Measurements from ENCODE around the gene TACSTD2. TPM values are rescaled to one million over a fixed set of nuclear protein-coding genes. Genes with fewer than 3 reads are reported as not detected.

The TACSTD2 gene
- total and polyA plus RNA-seq, 12 donors = 0.22 to 2.5 (median 0.92) TPM; not detected in 1

DNA sequence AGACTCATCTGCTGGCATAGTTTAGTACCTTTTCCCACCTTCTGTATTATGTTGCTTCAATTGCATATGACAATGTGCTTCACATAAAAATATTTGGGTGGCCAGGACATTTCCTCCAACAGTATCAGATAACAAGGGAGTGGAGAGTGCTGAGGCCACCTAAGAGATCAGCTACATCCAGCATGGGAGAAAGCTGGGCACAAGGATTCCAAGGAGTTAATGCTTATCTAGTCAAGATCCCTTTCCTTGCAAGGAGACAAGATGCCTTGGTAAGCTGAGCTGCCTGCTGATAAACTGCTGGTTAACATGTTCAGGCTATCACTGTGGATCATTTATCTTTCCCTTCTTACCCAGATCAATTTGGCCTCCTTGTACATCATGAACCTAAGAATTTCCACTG lies 5.4 kb downstream of the TACSTD2 start:
- H3K4me3 ChIP-seq = no peak overlapping the region
- no peaks in the 10 kb centered on the region for H3K36me3 ChIP-seq (replicated peaks in 1 of 2)
- H3K27ac ChIP-seq = no peak overlapping the region
- peaks cover 3 to 6% of the 10 kb centered on the region in 2 donors for H3K4me1 ChIP-seq (replicated peaks in 1 of 2)
- intact Hi-C loops (cut with DNase I) = no loop called here
- H3K27me3 ChIP-seq = peaks cover 24% of the 10 kb centered on the region
- TF ChIP-seq, protein P1, sequence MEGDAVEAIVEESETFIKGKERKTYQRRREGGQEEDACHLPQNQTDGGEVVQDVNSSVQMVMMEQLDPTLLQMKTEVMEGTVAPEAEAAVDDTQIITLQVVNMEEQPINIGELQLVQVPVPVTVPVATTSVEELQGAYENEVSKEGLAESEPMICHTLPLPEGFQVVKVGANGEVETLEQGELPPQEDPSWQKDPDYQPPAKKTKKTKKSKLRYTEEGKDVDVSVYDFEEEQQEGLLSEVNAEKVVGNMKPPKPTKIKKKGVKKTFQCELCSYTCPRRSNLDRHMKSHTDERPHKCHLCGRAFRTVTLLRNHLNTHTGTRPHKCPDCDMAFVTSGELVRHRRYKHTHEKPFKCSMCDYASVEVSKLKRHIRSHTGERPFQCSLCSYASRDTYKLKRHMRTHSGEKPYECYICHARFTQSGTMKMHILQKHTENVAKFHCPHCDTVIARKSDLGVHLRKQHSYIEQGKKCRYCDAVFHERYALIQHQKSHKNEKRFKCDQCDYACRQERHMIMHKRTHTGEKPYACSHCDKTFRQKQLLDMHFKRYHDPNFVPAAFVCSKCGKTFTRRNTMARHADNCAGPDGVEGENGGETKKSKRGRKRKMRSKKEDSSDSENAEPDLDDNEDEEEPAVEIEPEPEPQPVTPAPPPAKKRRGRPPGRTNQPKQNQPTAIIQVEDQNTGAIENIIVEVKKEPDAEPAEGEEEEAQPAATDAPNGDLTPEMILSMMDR (IDR thresholded peaks at IDR 0.05) = no peak
- TF ChIP-seq POLR2A (IDR thresholded peaks at IDR 0.05) = no peak
- no peaks in the 10 kb centered on the region for H3K9me3 ChIP-seq (replicated peaks in 1 of 3)
- no peak for DNase-seq

DNA sequence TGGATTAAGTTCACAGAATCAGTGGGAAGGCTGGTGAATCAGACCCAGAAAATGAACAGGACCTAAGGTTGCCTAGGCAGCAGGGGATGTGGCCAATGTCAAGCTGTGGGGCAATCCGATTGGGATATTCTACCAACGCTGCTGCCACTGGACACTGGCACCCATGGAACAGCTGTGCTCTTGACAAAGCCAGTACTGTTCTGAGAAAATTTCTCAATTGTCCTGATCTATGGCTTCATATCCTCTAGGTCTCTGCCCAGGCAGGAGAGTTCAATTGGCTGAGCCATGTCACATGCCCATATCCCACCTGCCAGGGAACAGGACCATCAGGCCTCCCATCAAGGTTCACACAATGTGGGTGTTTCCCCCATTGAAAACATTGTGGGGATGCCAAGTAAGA lies 6.2 kb downstream of the TACSTD2 start:
- Histone ChIP-seq H3K27me3 (peaks cover 18% of the 10 kb centered on the region), H3K36me3 (replicated peaks in 1 of 2) (no peaks in the 10 kb centered on the region), H3K27ac (no peak overlapping the region), H3K4me1 (replicated peaks in 1 of 2) (no peaks in the 10 kb centered on the region), H3K9me3 (replicated peaks in 1 of 3) (no peaks in the 10 kb centered on the region), H3K4me3 (no peak overlapping the region)
- intact Hi-C loops (cut with DNase I) = no loop called here
- 73 to 87% (median 82%) methylated on average over 2 of the region's 2 CpGs for WGBS, 4 donors
- TF ChIP-seq, protein P1 (IDR thresholded peaks at IDR 0.05) = no peak
- TF ChIP-seq POLR2A (IDR thresholded peaks at IDR 0.05) = no peak
- DNase-seq = no peak

DNA sequence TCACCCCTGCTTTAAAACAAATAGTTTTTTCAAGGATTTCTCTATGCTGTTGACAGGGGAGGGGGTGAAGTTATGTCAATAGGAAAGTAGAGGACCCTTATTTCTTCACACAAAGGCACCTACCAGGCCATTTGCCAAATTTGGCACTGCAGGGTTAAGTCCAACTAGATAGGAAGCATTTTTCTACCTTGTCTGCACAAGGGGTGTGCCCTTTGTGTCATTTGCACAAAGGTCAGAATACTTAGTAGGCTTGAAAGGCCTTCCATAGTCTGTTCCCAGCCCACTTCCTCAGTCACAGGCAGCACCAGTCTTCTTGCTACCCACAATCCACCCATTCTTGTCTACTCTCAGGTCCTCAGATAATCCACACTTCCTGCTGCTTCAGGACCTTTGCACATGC lies 7.0 kb downstream of the TACSTD2 start:
- intact Hi-C loops (cut with DNase I) = no loop called here
- no peak overlapping the region for H3K27ac ChIP-seq
- no peaks in the 10 kb centered on the region for H3K36me3 ChIP-seq (replicated peaks in 1 of 2)
- H3K4me3 ChIP-seq = no peak overlapping the region
- TF ChIP-seq POLR2A (IDR thresholded peaks at IDR 0.05) = no peak
- TF ChIP-seq, protein P1 (IDR thresholded peaks at IDR 0.05) = no peak
- H3K4me1 ChIP-seq (replicated peaks in 1 of 2) = no peaks in the 10 kb centered on the region
- H3K27me3 ChIP-seq = peaks cover 10% of the 10 kb centered on the region
- DNase-seq = no peak
- H3K9me3 ChIP-seq (replicated peaks in 1 of 3) = no peaks in the 10 kb centered on the region

DNA sequence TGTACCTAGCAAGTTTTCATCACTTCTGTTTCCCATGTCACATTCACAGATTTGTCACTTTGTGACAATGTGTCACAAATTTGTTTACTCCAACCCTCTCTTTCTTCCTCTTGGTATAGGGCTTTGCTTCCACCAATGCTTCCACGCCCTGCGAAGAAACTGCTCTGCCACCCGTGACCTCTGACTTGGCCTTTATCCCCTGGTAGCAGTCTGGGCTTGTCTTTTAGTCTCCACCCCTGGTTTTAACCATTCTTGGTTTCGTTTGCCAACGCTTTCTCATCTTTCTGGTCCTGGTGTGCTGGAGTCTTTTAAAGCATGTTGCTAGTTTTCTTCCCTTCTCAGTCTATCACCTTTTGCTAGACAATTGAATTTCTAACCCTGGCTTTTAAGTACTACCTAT lies 8.1 kb downstream of the TACSTD2 start:
- no peak overlapping the region for H3K4me3 ChIP-seq
- no peak for DNase-seq
- TF ChIP-seq, protein P1 (IDR thresholded peaks at IDR 0.05) = no peak
- TF ChIP-seq POLR2A (IDR thresholded peaks at IDR 0.05) = no peak
- no peaks in the 10 kb centered on the region for H3K4me1 ChIP-seq (replicated peaks in 1 of 2)
- no peaks in the 10 kb centered on the region for H3K36me3 ChIP-seq (replicated peaks in 1 of 2)
- H3K27ac ChIP-seq = no peak overlapping the region
- intact Hi-C loops (cut with DNase I) = no loop called here
- no peaks in the 10 kb centered on the region for H3K9me3 ChIP-seq (replicated peaks in 1 of 3)
- peaks cover 2% of the 10 kb centered on the region for H3K27me3 ChIP-seq
- 80 to 88% (median 81%) methylated on average over 5 of the region's 5 CpGs for WGBS, 4 donors
